ENCODE data around the gene P2RY8.

P2RY8 gene

GRCh38 chrX:1417921-1418771 lies 118.8 kb downstream of the P2RY8 start:
- no peak for DNase-seq

- DNase-seq = no peak
These were observed 119.8 kb downstream of the P2RY8 start for GRCh38 chrX:1416965-1417760.

DNA sequence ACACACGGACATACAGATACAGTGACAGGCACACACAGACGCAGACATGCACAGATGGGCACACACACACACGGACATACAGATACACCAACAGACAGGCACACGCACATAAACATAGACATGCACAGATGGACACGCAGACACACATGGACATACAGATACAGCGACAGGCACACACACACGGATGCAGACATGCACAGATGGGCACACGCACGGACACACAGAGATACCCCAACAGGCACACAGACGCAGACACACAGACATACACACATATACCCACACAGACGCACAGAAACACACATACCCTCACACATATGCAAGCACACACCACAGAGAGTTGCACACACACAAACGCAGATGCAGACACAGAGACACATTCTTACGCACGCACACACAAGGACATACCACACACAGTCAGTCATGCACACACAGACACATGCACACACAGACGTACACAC lies 120.6 kb downstream of the P2RY8 start:
- DNase-seq = no peak
